HG03135 (cell line): Measurements from ENCODE around the gene MTRR.

Experiments
- ATAC-seq: cut with Tn5 transposase; IDR thresholded peaks from one replicate; pipeline ENCODE4 v1.9.1; 2021; ENCODE audit warnings: mild to moderate bottlenecking, moderate library complexity; ENCODE audit not compliant: unreplicated experiment

The MTRR gene

DNA sequence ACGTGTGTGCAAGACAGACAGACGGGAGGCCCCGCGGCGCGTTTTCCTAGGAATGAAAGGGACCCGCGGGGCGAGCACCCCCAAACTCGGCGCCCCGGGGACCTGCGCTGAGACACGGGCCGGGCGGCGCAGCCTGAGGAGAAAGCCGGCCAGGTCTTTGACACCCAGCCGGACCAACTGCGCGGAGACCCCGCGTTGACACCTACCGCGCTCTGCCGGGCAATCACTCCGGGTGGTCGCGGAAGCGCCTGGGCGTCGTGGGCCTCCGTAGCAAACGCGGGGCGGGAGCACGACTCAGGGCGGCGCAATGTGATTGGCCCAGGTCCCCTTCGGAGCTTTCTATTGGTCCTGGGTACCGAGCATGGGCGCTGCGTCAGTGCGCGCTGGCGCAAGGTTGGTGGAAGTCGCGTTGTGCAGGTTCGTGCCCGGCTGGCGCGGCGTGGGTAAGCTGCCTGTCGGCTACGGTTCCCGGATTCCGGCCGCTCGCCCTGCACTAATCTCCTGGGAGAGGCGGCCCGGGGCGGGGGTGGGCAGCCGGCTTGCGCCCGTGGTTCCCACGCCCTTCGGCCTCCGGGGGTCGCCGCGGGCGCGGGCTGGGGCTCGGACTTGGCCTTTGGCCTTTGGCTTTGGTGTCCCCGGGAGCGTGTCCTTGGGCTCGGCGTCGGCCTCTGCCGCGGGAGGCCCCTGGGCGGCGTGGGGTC lies at the start of gene MTRR, which contains the start of gene FASTKD3:
TSS of gene MTRR (plus strand) at position 376 of the 701 bp plus-strand sequence. CDS start 1,647 bp downstream, outside the sequence.
TSS of gene FASTKD3 (minus strand) at position 259 of the 701 bp plus-strand sequence. CDS start 948 bp downstream, outside the sequence.
- ATAC-seq: peak; percentile 99

DNA sequence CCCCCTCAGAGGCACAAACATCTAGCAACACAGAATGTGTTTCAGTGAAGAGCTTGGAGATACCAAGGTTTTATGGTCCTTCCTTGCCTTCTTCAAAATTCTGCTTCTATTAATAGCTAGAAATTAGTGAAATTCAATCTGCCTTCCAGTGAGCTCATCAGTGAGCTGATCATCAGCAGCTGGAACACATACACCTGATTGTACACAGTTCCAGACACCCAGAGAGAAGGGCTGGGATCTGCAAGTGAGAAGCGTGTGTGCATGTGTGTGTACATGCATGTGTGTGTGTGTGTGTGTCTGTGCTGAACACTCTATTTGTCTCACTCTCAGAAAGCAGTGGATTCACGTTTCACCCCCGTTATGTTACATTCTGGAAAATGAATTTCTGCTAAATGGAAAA lies 46.5 kb upstream of the MTRR start:
- ATAC-seq: no peak

DNA sequence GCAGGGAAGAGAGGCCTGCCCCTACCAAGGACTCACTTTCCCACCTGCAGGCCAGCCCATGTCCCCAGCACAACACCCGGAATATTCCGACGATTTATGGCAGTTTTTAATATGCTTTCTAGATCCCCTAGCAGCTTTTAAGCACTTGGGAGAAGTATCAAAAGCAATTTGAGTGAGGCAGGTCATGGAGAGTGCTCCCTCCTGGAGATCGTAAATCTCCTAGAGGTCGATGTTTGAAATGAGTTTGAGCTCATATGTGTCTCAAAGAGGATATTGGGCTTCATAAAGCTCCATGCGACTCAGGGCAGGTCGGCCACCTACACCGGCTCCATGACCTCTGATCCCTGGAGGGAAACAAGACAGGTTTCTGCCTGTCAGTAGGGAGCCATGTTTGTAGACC lies 45.4 kb upstream of the MTRR start:
- no peak for ATAC-seq

DNA sequence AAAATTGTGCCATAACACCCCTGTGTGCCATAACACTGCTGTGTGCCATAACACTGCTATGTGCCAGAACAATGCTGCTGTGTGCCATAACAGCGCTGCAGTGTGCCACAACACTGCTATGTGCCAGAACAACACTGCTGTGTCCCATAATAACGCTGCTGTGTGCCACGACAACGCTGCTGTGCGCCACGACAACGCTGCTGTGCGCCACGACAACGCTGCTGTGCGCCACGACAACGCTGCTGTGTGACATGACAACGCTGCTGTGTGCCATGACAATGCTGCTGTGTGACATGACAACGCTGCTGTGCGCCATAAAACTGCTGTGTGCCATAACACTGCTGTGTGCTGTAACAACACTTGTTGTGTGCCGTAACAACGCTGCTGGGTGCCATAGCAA lies 44.0 kb upstream of the MTRR start:
- ATAC-seq: no peak

DNA sequence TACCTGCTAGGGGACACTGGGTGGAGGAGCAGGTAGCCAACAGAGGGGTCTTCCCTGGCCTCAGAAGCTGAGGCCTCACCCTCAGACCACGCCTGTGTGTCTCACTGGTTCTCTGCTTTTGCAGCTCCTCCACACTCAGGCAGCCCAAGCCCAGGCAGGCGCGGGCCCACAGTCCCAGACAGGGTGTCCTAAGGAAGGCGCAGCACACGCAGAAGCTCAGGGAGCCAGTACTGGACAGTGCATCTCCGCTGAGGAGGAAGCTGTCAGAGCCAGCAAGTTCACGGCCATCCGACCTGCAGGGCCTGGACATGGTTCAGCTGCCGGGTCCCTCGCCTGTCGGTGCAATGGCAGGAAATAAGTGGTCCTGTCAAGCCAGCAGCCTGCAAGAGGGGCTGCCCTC lies 43.3 kb upstream of the MTRR start:
- ATAC-seq: no peak

DNA sequence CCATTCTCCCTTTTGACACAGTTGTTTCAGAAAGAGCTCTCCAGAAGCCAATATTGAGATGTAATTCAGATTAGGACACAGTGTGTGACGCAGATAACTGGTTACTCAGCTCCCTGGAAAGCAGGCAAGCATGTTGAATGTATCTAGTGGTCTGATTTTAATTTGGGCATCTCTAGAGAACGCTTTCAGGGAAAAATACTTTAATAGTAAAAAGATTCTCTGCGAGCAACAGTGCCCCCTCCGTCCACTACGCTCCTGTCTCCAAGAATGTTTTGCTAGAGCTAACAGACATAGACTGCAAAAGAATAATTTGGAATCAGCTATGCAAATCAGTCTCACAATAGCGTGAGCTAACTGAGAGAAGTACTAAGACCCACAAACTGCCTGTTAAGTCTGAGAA lies 41.3 kb upstream of the MTRR start:
- ATAC-seq: no peak

DNA sequence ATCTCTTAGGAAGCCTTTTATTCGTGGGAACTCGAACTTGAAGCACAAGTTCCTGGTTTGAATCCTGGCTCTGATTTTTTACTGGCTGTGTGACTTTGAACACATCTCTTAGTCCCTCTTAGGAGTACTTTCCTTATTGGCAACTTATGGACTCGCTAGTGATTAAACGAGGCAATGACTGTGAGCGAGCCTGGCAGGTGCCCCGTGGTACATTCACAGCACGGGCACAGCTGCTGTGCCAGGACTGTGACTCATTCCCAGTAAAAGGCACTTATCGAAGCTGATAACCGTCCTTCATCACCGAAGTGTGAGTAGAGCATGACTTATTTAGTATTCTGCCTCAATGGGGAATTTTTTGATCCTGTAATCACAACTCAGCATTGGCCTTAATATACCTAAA lies 40.7 kb upstream of the MTRR start:
- ATAC-seq: no peak

DNA sequence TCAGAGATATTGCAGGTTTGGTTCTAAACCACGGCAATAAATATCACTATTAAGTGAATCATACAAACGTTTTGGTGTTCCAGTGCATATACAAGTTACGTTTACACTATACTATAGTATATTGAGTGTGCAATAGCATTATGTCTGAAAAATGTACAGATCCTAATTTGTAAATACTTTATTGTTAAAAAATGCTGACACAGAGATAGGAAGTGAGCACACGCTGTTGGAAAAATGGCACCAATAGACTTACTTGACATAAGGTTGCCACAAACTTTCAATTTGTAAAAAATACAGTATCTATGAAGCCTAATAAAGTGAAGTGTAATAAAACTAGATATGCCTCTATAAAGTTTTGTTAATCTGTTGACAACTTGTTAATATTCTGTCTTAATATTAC lies 34.0 kb upstream of the MTRR start:
- no peak for ATAC-seq

DNA sequence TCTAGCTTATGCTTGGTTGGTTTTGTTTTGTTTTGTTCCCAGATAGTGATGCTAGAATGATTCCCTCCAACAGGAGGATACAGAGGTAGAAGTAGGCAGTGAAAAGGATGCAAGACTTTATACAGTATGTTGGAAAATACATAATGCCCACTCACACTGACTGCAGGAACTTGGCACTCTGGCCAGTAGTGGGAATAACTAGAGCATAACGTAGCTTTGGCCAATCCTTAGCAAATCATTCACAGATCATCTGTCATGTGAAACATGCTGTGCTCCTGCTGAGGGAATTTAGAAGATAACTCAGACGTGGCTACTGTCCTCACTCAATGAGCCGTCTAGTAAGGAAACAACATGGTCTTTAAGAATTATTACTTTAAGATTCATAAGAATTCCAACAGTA lies 31.5 kb upstream of the MTRR start:
- no peak for ATAC-seq

DNA sequence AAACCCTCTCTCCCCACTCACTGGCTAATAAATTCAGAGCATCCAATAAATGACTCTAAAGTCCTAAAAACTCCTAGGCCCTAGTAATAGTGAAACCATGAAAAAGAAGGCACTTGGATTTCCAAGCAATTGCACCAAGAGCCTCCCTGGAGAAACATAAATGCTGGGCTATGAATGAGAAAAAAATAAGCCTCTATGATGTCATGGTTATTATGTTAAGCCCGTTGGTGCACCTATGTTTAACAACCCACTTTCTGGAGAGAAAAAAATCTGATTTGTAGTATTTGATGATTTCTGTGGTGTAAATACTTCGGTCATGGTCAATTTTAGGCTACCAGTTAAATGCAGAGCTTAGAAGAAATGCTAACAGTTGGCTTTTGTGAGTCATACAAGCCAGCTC lies 26.4 kb upstream of the MTRR start:
- no peak for ATAC-seq

DNA sequence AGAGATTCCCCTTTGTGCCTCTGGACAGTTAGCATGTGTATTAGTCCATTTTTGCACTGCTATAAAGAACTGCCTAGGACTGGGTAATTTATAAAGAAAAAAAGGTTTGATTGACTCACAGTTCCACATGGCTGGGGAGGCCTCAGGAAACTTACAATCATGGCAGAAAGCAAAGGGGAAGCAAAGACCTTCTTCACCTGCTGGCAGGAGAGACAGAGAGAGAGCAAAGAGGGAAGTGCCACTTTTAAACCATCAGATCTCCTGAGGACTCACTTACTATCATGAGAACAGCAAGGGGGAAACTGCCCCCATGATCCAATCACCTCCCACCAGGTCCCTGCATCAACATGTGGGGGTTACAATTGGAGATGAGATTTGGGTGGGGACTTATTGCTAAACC lies 24.0 kb upstream of the MTRR start:
- no peak for ATAC-seq

DNA sequence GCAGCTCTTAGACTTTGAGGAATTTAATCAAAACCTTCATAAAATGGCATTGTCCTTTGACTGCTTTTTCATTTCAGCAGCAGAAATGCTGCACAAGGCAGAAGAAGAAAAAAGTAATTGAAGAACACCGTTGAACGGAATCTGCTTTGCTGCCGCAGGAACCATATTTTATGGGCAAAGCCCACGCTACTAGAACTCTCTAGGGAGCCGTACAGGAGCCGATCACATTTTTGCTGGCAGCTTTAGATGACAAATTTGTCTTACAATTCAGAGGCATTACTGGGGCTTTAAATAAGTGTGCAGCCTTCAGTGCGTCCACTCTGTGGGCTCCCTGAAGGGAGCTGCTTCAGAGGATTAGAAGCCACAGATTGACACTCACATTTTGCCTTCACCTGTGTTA lies 23.4 kb upstream of the MTRR start:
- no peak for ATAC-seq

DNA sequence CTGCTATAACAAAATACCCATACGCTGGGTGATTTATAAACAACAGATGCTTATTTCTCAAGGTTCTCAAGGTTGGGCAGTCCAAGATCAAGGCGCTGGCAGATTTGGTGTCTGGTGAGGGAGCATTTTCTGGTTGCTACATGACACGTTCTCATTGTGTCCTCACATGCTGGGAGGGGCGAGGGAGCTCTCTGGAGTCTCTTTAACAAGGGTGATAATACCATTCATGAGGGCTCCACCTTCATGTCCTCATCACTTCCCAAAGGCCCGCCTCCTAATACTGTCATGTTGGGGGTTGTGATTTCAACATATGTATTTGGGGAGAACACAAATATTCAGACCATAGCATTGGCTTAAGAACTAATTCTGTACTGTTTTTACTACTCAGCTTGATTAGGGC lies 22.6 kb upstream of the MTRR start:
- ATAC-seq: no peak

DNA sequence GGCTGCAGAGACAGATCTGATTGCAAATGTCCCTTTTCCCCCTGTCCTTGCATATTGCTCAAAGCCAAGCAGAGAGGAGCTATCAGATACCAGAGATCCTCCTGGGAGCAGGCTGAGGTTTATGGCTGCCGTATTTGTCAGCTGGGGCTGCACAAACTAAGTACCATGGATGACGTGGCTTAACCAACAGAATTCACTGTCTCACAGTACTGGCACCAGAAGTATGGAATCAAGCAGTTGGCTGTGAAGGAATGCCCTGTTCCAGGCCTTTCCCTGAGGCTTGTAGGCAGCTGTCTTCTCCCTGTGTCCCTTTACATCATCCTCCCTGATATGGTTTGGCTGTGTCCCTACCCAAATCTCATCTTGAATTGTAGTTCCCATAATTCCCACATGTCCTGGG lies 20.7 kb upstream of the MTRR start:
- no peak for ATAC-seq

DNA sequence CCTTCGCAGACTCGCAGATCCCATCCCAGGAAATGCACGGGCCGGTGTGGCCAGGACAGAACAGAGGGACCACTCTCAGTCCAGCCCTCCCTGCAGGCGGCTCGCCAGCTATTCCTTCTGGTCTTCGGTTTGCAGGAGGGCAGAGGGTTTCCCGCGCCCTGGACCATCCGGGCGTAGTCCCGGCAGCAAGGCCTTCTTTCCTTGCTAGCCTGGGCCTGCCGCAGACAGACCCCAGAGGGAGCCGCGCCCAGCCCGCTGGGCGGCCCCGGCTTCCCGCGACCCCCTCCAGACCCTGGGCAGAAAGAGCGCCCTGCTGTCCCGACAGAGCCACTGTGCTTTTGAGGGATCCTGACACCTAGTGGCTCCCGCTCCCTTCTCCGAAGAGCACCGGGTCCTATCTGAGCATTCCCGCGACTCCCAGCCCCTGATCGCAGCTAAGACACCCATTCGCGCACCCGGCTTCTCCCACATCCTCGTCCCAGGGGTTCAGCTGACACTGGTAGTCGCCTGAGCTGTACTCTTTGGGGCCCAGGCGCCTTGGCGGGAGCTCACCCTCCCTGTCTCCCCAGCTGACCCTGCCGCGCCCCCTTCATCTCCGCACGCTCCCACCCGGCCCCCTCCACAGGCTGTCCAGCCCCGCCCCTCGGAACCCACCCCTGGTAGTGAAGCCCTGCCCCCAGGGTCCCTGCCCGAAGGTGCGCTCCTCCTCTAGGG lies 19.1 kb upstream of the MTRR start:
- no peak for ATAC-seq

DNA sequence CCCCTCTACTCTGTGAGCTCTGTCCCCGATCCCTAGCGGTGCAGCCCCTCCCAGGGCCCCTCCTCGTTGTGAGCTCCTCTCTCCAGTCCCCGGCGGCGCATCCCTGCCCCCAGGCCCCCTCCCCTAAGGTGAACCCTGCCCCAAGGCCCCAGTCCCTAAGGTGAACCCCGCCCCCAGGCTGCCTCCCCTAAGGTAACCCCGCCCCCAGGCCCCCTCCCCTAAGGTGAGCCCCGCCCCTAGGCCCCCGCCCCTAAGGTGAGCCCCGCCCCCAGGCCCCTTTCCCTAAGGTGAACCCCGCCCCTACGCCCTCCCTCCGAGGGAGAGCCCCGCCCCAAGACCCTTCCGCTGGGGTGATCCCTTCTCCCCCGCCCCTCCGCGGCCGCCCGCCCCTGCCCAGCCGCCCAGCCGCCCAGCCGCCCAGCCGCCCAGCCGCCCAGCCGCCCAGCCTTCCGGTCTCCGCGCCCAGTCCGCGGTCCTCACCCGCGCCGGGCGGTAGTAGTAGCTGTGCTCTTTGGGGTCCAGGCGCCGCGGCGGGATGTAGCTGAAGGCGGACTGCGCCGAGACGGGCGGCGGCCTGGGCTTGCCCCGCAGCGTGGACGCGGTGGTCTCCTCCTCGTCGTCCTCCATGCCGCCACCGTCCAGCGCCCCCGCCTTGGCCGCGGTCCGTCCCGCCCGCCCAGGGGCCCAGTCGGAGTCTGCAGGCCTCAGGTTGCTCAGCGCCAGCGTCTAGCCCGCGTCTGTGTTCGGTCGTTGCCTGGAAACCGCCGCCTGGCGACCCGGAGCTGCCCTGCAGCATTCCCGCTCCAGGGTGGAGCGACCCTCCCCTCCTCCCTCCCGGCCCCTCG lies 18.3 kb upstream of the MTRR start, which contains the start of gene CFAP90:
TSS of gene CFAP90 (minus strand) at position 739 of the 845 bp plus-strand sequence. CDS start at position 627, 112 bp downstream.
- ATAC-seq: no peak

DNA sequence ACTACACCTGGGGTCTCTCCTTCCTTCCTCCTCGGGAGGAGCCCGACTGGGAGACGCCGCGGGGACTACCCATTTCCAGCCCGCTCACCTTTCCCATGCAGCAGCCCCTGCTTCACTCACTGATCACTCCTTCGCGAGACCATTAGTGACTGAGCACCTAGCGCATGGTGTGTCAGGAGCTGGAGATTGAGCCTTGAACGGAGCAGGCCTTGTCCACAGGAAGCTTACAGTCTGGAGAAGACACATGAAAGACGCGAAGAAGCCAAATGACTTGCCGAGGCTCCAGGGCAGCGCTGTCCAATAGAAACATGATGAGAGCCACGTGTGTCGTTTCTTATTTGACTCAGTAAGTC lies 17.7 kb upstream of the MTRR start:
- no peak for ATAC-seq

DNA sequence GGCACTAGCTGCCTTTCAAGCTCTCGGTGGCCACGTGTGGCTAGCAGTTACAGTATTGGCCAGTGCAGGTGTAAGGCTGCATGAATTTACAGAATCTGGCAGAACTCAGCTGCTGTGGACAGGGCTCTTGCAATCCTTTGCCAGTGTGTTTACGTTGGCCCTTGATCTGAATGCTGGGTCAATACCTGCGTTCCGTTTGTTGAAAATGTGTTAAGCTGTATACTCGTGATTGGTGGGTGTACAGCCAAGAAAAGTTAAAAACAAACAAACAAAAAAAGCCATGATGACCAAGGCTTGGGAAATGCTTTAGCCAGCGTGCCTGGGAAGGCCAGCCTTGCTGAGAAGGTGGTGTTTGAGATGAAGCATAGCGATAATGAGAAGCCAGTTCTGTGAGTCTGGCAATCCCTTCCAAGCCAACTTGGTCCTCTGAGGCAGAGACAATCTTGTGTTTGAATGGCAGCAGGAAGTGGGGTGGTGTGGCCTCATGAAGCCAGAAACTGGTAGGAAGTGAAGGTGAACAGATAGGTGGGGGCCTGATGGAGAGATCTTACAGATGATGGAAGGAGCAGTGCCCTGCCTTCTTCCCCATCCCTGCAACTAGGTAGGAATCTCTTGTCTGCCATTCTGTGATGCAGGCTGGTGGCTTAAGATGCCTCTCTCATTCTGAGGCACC lies 17.2 kb upstream of the MTRR start:
- no peak for ATAC-seq

DNA sequence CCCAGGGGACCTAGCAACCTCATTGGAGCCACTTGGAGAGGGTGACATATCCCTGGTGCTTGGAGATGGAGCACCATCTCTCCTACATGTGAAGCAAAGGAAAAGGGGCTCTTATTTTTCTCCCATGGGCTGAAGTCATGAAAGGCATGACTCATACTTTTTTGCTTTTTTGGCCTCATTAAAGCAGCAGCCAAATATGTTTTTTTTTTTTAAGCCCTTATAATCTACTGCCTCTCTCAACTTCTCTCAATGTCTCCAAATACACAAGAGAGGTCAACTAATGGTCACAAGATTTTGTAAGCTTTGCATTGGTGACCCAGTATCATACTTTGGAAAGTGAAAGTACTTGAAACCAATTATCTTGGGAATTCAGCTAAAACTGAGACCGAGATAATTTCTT lies 16.4 kb upstream of the MTRR start:
- no peak for ATAC-seq

DNA sequence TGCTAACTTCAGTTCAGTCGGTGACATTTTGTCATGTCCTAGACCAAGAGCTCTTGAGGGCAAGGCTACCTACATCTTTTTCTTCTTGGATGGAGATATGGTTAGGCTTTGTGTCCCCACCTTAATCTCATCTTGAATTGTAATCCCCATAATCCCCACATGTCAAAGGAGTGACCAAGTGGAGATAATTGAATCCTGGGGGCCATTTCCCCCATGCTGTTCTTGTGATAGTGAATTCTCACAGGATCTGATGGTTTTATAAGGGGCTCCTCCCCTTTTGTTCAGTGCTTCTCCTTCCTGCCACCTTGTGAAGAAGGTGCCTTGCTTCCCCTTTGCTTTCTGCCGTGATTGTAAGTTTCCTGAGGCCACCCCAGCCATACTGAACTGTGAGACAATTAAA lies 16.0 kb upstream of the MTRR start:
- no peak for ATAC-seq

DNA sequence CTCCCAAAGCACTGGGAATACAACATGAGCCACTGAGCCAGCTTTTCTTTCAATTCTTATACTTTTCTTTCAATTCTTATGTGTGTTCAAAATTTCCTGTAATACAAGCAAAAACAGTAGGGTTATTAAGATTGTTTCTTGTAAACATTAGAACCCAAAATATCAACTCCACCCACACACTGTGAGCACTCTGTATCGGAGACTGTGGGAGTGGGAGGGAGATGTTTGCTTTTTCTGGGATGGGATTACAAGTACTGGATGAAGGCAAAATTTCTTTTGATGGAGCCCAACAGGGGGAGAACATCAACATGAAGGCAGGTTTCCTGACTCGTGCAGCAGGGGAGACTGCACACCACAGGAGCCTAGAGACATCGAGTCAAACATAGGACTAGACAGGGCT lies 13.3 kb upstream of the MTRR start:
- no peak for ATAC-seq
